ENCODE results near the gene VEZF1.

Gene VEZF1

DNA sequence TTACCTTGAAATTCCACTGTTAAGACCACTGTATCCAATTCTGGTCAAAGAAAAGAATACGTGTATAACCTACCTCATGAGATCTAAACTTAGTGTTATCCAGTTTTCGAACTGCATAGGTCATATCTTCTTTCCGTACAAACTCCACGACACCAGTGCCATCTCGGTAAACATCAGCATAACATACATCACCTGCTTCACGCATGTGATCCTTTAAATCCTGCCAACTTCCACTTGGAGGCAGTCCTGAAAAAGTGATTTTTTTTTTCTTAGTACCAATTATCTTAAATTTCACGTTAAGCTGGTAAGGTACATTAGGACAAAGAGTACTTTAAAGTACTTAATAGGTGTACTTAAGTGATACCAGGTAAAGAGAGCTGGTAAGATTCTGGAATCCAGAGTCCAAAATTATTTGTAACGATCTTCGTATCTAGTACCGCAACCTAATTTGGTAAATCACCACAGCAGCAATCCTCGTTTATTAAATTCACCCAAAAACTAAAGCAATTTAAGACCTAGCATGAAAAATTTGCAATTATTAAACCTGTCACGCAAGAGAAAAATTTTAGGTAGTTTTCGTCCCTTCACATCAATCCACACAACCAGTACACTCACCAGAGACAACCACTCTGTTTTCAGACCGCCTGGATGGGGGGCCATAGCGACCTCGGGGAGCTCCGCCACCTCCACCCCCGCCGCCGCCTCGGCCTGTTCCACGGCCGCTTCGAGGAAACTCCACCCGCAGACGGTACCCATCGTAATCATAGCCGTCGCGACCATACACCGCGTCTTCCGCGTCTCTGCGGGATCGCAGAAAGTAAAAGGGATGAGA, 17.9 kb upstream of the VEZF1 start:
- H3K9ac ChIP-seq (ENCODE audit: low read length): peak overlapping the region; percentile 100
- peaks cover 48% of the 10 kb centered on the region for H3K4me1 ChIP-seq (ENCODE audit: control insufficient read depth, insufficient read depth, low read length)
- peaks cover 47% of the 10 kb centered on the region for H3K36me3 ChIP-seq (ENCODE audit: control insufficient read depth, insufficient read depth, low read length, severe bottlenecking)
- peak overlapping the region; percentile 100 for H3K4me3 ChIP-seq (ENCODE audit: low read length)
- no peak for DNase-seq (ENCODE audit: low read depth)
- H3K27me3 ChIP-seq (replicated peaks; ENCODE audit: control insufficient read depth, insufficient read depth, low read length): no peaks in the 10 kb centered on the region
- no peaks in the 10 kb centered on the region for H3K9me3 ChIP-seq (ENCODE audit: control insufficient read depth, low read length)

DNA sequence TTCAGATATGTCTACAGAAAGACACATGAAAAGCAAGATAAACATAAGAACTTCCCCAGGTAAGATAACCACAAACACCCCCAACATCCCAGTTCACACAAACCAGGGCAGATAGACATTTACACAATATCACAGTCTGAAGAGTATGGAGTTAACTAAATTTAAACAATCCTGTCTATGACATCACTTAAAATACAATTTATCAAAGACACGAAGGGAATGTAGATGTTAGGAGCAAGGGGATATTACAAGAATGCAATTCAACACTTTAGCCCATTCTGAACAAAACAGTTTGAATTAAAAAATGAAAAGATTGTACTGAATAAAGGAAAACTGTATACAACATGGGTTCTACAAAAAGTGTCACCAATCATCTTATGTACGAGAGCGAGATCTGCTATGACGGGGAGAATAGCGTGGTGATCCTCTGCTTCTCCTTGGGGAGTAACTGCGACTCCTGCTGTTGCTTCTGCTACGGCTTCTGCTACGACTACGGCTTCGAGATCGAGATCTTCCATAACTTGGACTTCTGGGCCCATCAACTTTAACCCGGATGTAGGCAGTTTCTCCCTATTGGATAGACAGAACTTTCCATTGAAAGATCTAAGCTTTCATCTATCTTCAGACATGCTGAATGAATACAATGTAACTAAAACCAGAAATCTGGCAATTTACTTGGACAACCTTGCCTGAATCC, 17.1 kb upstream of the VEZF1 start:
- Histone ChIP-seq H3K9me3 (ENCODE audit: control insufficient read depth, low read length) (no peaks in the 10 kb centered on the region), H3K27me3 (replicated peaks; ENCODE audit: control insufficient read depth, insufficient read depth, low read length) (no peaks in the 10 kb centered on the region), H3K4me1 (ENCODE audit: control insufficient read depth, insufficient read depth, low read length) (peaks cover 52% of the 10 kb centered on the region), H3K4me3 (ENCODE audit: low read length) (peak overlapping the region; percentile 100), H3K36me3 (ENCODE audit: control insufficient read depth, insufficient read depth, low read length, severe bottlenecking) (peaks cover 55% of the 10 kb centered on the region), H3K9ac (ENCODE audit: low read length) (peak overlapping the region; percentile 100)
- no peak for DNase-seq (ENCODE audit: low read depth)

DNA sequence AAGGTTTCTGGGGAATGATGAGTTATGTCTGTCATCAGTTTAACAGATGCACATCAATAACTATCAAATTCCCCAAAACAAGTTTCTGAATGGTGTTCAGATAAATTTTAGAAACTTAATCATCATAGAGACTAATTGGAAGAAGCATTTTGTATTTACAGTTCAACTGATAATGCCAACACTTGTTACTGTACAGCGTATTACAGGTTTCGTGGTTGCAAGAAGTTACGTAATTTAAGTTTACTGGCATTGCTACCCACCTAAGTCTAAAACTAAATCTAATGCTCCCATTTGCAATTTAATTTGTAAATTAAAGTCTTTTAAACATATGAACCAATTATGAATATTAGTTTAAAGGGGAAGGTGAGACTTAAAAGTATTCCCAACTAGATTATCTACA, 16.0 kb upstream of the VEZF1 start:
- H3K4me3 ChIP-seq (ENCODE audit: low read length): no peak overlapping the region

DNA sequence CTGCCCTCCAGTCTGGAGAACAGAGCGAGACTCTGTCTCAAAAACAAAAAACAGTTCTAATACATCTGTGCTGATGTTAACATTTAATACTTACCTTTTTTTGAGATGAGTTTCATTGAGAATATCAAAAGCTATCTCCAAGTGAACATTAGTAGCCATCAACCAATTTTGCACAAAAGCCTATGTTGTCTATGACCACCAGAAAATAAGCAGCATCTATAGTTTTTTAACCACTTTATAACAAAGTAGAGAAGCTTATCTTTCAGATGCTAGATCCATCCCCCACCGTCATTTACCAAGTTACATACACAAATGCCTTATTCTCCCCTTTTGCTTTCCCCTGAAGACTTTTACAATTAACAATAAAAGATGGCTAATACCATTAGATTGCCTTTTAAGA, 14.9 kb upstream of the VEZF1 start:
- H3K9me3 ChIP-seq (ENCODE audit: control insufficient read depth, low read length): no peaks in the 10 kb centered on the region
- H3K4me3 ChIP-seq (ENCODE audit: low read length): no peak overlapping the region
- H3K36me3 ChIP-seq (ENCODE audit: control insufficient read depth, insufficient read depth, low read length, severe bottlenecking): peaks cover 77% of the 10 kb centered on the region
- no peak for DNase-seq (ENCODE audit: low read depth)
- H3K27me3 ChIP-seq (replicated peaks; ENCODE audit: control insufficient read depth, insufficient read depth, low read length): no peaks in the 10 kb centered on the region
- peaks cover 48% of the 10 kb centered on the region for H3K4me1 ChIP-seq (ENCODE audit: control insufficient read depth, insufficient read depth, low read length)
- peak overlapping the region; percentile 58 for H3K9ac ChIP-seq (ENCODE audit: low read length)

More for the DNA sequence above, 16.0 kb upstream of the VEZF1 start:
- Histone ChIP-seq H3K9ac (ENCODE audit: low read length) (peak overlapping the region; percentile 100), H3K27me3 (replicated peaks; ENCODE audit: control insufficient read depth, insufficient read depth, low read length) (no peaks in the 10 kb centered on the region), H3K9me3 (ENCODE audit: control insufficient read depth, low read length) (no peaks in the 10 kb centered on the region), H3K36me3 (ENCODE audit: control insufficient read depth, insufficient read depth, low read length, severe bottlenecking) (peaks cover 66% of the 10 kb centered on the region), H3K4me1 (ENCODE audit: control insufficient read depth, insufficient read depth, low read length) (peaks cover 52% of the 10 kb centered on the region)
- no peak for DNase-seq (ENCODE audit: low read depth)

DNA sequence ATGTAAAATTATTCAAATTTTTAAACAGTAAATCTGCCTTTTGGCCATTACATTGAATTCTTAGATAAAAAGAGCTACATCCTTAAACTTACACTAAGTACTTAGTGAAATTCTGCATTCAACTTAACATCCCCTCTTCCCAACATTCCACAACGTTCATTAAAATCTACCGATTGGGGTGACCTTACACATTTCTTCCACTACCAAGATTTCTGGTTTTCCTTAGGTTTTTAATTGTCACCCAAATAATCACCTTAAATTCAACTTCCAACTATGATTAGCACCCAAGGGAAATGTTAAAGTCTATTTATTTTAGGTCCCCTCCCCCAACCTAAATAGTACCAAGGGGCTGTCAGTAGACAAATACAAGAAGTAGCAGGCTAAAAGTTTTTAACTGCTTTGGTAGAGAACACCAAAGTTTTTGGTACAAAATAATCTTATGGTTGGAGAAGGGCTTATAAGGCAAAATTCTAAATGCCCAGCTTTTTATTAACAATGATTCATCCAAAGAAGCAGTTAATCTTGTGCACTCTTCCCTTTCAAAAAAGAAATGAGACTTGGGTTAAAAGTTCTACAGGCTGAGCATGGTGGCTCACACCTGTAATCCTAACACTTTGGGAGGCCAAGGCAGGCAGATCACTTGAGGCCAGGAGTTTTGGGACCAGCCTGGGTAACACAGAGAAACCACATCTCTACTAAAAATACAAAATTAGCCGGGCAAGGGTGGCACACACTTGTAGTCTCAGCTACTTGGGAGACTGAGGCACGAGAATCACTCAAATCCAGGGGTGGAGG, 14.3 kb upstream of the VEZF1 start:
- Histone ChIP-seq H3K4me1 (ENCODE audit: control insufficient read depth, insufficient read depth, low read length) (peaks cover 45% of the 10 kb centered on the region), H3K4me3 (ENCODE audit: low read length) (no peak overlapping the region), H3K9me3 (ENCODE audit: control insufficient read depth, low read length) (no peaks in the 10 kb centered on the region), H3K27me3 (replicated peaks; ENCODE audit: control insufficient read depth, insufficient read depth, low read length) (no peaks in the 10 kb centered on the region), H3K36me3 (ENCODE audit: control insufficient read depth, insufficient read depth, low read length, severe bottlenecking) (peaks cover 83% of the 10 kb centered on the region), H3K9ac (ENCODE audit: low read length) (peak overlapping the region; percentile 58)
- no peak for DNase-seq (ENCODE audit: low read depth)

DNA sequence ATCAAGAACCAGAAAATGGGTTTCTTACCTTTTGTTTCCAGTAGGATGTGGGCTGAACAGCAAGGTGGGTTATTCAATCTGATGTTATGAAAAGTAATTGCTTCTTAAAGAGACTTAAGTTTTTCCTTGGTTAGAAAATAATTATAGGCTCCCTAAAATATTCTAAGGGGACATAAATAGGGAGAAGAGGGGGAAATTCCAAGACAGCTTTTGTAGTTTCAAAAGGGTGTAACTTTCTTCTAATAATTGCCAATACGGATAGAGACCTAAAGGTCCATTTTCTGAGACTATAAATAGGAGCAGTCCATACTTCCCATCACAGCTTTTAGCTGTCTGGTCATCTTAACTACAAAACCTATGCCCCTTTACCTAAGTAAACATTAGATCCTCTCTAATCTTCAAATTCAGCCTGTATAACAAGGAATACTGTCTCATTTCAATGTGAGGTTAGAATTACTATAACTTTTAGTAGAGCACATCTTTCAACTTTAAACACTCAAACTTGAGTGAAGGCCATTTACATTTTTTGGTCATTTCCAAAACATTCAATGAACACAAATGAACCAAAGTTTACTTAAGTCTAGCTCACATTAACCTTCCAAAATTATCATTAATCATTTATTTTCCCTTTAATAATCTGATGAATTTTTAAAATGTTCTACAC, 13.5 kb upstream of the VEZF1 start:
- Histone ChIP-seq H3K27me3 (replicated peaks; ENCODE audit: control insufficient read depth, insufficient read depth, low read length) (no peaks in the 10 kb centered on the region), H3K36me3 (ENCODE audit: control insufficient read depth, insufficient read depth, low read length, severe bottlenecking) (peaks cover 90% of the 10 kb centered on the region), H3K4me1 (ENCODE audit: control insufficient read depth, insufficient read depth, low read length) (peaks cover 45% of the 10 kb centered on the region), H3K9me3 (ENCODE audit: control insufficient read depth, low read length) (no peaks in the 10 kb centered on the region), H3K9ac (ENCODE audit: low read length) (peak overlapping the region; percentile 58), H3K4me3 (ENCODE audit: low read length) (no peak overlapping the region)
- DNase-seq (ENCODE audit: low read depth): no peak

- Histone ChIP-seq H3K9me3 (ENCODE audit: control insufficient read depth, low read length) (no peaks in the 10 kb centered on the region), H3K27me3 (replicated peaks; ENCODE audit: control insufficient read depth, insufficient read depth, low read length) (no peaks in the 10 kb centered on the region), H3K4me1 (ENCODE audit: control insufficient read depth, insufficient read depth, low read length) (peaks cover 45% of the 10 kb centered on the region), H3K9ac (ENCODE audit: low read length) (peak overlapping the region; percentile 35), H3K36me3 (ENCODE audit: control insufficient read depth, insufficient read depth, low read length, severe bottlenecking) (peaks cover 78% of the 10 kb centered on the region), H3K4me3 (ENCODE audit: low read length) (no peak overlapping the region)
- peak; percentile 92 for DNase-seq (ENCODE audit: low read depth)
Observed at GRCh38 chr17:57999496-58000017, 11.5 kb upstream of the VEZF1 start.

GRCh38 chr17:57999010-57999495, 11.0 kb upstream of the VEZF1 start:
- Histone ChIP-seq H3K4me3 (ENCODE audit: low read length) (no peak overlapping the region), H3K9me3 (ENCODE audit: control insufficient read depth, low read length) (no peaks in the 10 kb centered on the region), H3K27me3 (replicated peaks; ENCODE audit: control insufficient read depth, insufficient read depth, low read length) (no peaks in the 10 kb centered on the region), H3K36me3 (ENCODE audit: control insufficient read depth, insufficient read depth, low read length, severe bottlenecking) (peaks cover 73% of the 10 kb centered on the region), H3K9ac (ENCODE audit: low read length) (no peak overlapping the region), H3K4me1 (ENCODE audit: control insufficient read depth, insufficient read depth, low read length) (peaks cover 45% of the 10 kb centered on the region)
- no peak for DNase-seq (ENCODE audit: low read depth)

- no peak overlapping the region for H3K9ac ChIP-seq (ENCODE audit: low read length)
- peaks cover 55% of the 10 kb centered on the region for H3K36me3 ChIP-seq (ENCODE audit: control insufficient read depth, insufficient read depth, low read length, severe bottlenecking)
- H3K4me3 ChIP-seq (ENCODE audit: low read length): no peak overlapping the region
- no peak for DNase-seq (ENCODE audit: low read depth)
- H3K4me1 ChIP-seq (ENCODE audit: control insufficient read depth, insufficient read depth, low read length): peaks cover 43% of the 10 kb centered on the region
- H3K27me3 ChIP-seq (replicated peaks; ENCODE audit: control insufficient read depth, insufficient read depth, low read length): no peaks in the 10 kb centered on the region
- no peaks in the 10 kb centered on the region for H3K9me3 ChIP-seq (ENCODE audit: control insufficient read depth, low read length)
Observed at GRCh38 chr17:57997085-57997809, 9.2 kb upstream of the VEZF1 start.

Data from adipocyte (in vitro differentiated cells).